Measurements from ENCODE around the gene KSR2. TPM values are rescaled to one million over a fixed set of nuclear protein-coding genes. Genes with fewer than 3 reads are reported as not detected.

KSR2 gene
- total RNA-seq, 4 donors from 2014 or later: 1.2 to 11.0 (median 2.2) TPM

- Histone ChIP-seq H3K9me3 (no peaks in the 10 kb centered on the region), H3K27ac (no peak overlapping the region), H3K27me3 (no peaks in the 10 kb centered on the region), H3K4me3 (replicated peaks in 1 of 3) (no peak overlapping the region), H3K36me3 (no peaks in the 10 kb centered on the region), H3K4me1 (no peaks in the 10 kb centered on the region)
- 65 to 68% methylated on average over 4 of the region's 4 CpGs for WGBS, 2 donors
- intact Hi-C loops (cut with DNase I): no loop called here
- no peak for TF ChIP-seq POLR2A (IDR thresholded peaks at IDR 0.05)
- TF ChIP-seq CTCF (IDR thresholded peaks at IDR 0.05): no peak
- no peak for DNase-seq
Measured at GRCh38 chr12:117842630-117843029, 126.2 kb downstream of the KSR2 start.

GRCh38 chr12:117842220-117842619 is 126.6 kb downstream of the KSR2 start:
- Histone ChIP-seq H3K4me3 (replicated peaks in 1 of 3) (no peak overlapping the region), H3K27ac (no peak overlapping the region), H3K27me3 (no peaks in the 10 kb centered on the region), H3K9me3 (no peaks in the 10 kb centered on the region), H3K36me3 (no peaks in the 10 kb centered on the region), H3K4me1 (no peaks in the 10 kb centered on the region)
- DNase-seq: no peak
- TF ChIP-seq CTCF (IDR thresholded peaks at IDR 0.05): no peak
- no peak for TF ChIP-seq POLR2A (IDR thresholded peaks at IDR 0.05)
- WGBS, 2 donors: 90 to 96% methylated on average over 2 of the region's 2 CpGs
- intact Hi-C loops (cut with DNase I): no loop called here

GRCh38 chr12:117837737-117838050 is 131.1 kb downstream of the KSR2 start:
- DNase-seq: no peak
- H3K9me3 ChIP-seq: no peaks in the 10 kb centered on the region
- WGBS, 2 donors: 53 to 57% methylated on average over 3 of the region's 3 CpGs
- no peak overlapping the region for H3K4me3 ChIP-seq (replicated peaks in 1 of 3)
- TF ChIP-seq POLR2A (IDR thresholded peaks at IDR 0.05): no peak
- TF ChIP-seq CTCF (IDR thresholded peaks at IDR 0.05): no peak
- intact Hi-C loops (cut with DNase I): loop anchor here (5.0 to 10.0 kb wide), 3 partner anchors 243 to 600 kb away; no protein-coding TSS in a partner anchor
- no peaks in the 10 kb centered on the region for H3K27me3 ChIP-seq
- H3K36me3 ChIP-seq: no peaks in the 10 kb centered on the region
- H3K27ac ChIP-seq: no peak overlapping the region
- no peaks in the 10 kb centered on the region for H3K4me1 ChIP-seq

GRCh38 chr12:117836999-117837736 is 131.6 kb downstream of the KSR2 start:
- H3K36me3 ChIP-seq: no peaks in the 10 kb centered on the region
- intact Hi-C loops (cut with DNase I): loop anchor here (5.0 to 10.0 kb wide), 3 partner anchors 242 to 600 kb away; no protein-coding TSS in a partner anchor
- H3K4me1 ChIP-seq: no peaks in the 10 kb centered on the region
- H3K27ac ChIP-seq: no peak overlapping the region
- peak; percentile 81 to 83 for DNase-seq
- 8% methylated on average over 22 of the region's 22 CpGs for WGBS, 2 donors
- H3K9me3 ChIP-seq: no peaks in the 10 kb centered on the region
- H3K27me3 ChIP-seq: no peaks in the 10 kb centered on the region
- TF ChIP-seq POLR2A (IDR thresholded peaks at IDR 0.05) (no peak), CTCF (IDR thresholded peaks at IDR 0.05) (peak; percentile 84 to 95 (median 92))
- no peak overlapping the region for H3K4me3 ChIP-seq (replicated peaks in 1 of 3)

- Histone ChIP-seq H3K9me3 (no peaks in the 10 kb centered on the region), H3K27me3 (no peaks in the 10 kb centered on the region), H3K4me1 (no peaks in the 10 kb centered on the region), H3K36me3 (no peaks in the 10 kb centered on the region), H3K4me3 (replicated peaks in 1 of 3) (no peak overlapping the region), H3K27ac (no peak overlapping the region)
- DNase-seq: no peak
- WGBS, 2 donors: 78 to 86% methylated on average over 8 to 9 of the region's 9 CpGs
- intact Hi-C loops (cut with DNase I): loop anchor here (5.0 to 10.0 kb wide), 3 partner anchors 242 to 599 kb away; no protein-coding TSS in a partner anchor
- TF ChIP-seq POLR2A (IDR thresholded peaks at IDR 0.05) (no peak), CTCF (IDR thresholded peaks at IDR 0.05) (no peak)
Measured at GRCh38 chr12:117836476-117836875, 132.3 kb downstream of the KSR2 start.
